Activated effector memory CD4-positive, alpha-beta T cell treated with Interleukin-2 at 50 U/mL for 16 hours (primary cell): Measurements from ENCODE around the gene NDUFB2.
"Not testable (repeated sequence)": the region's sequence is repeated elsewhere in the genome, so short reads cannot be mapped to it uniquely, and the experiment has no call there.

Source experiments
- DNase-seq: peaks from one replicate; pipeline ENCODE4 v3.0.0-alpha.2; 2020

Gene NDUFB2

GRCh38 chr7:140696680-140697446 lies at the start of gene NDUFB2:
Gene NDUFB2 (plus strand): TSS chr7:140696708. CDS start chr7:140696745, 37 bp downstream.
- DNase-seq: no peak

GRCh38 chr7:140646931-140647647 lies 49.4 kb upstream of the NDUFB2 start:
- peak; percentile 10 for DNase-seq

GRCh38 chr7:140649556-140650205 lies 46.8 kb upstream of the NDUFB2 start:
- no peak for DNase-seq

GRCh38 chr7:140650367-140650766 lies 46.1 kb upstream of the NDUFB2 start:
- no peak for DNase-seq

- DNase-seq: no peak
These were observed 43.0 kb upstream of the NDUFB2 start for GRCh38 chr7:140653319-140654108.

GRCh38 chr7:140654109-140654387 lies 42.5 kb upstream of the NDUFB2 start:
- DNase-seq: no peak

GRCh38 chr7:140654661-140655060 lies 41.8 kb upstream of the NDUFB2 start:
- DNase-seq: no peak

- DNase-seq: no peak
These were observed 40.7 kb upstream of the NDUFB2 start for GRCh38 chr7:140655511-140656408.

GRCh38 chr7:140656548-140657515 lies 39.7 kb upstream of the NDUFB2 start:
- no peak for DNase-seq

- no peak for DNase-seq
These were observed 38.6 kb upstream of the NDUFB2 start for GRCh38 chr7:140657891-140658290.

- DNase-seq: no peak
These were observed 36.7 kb upstream of the NDUFB2 start for GRCh38 chr7:140659856-140660255.

GRCh38 chr7:140661124-140661523 lies 35.4 kb upstream of the NDUFB2 start:
- DNase-seq: no peak

GRCh38 chr7:140662938-140663337 lies 33.6 kb upstream of the NDUFB2 start:
- not testable (repeated sequence) for DNase-seq

GRCh38 chr7:140667476-140667875 lies 29.0 kb upstream of the NDUFB2 start:
- no peak for DNase-seq

GRCh38 chr7:140668641-140669040 lies 27.9 kb upstream of the NDUFB2 start:
- DNase-seq: no peak

- DNase-seq: no peak
These were observed 27.2 kb upstream of the NDUFB2 start for GRCh38 chr7:140669352-140669751.

- DNase-seq: not testable (repeated sequence)
These were observed 26.6 kb upstream of the NDUFB2 start for GRCh38 chr7:140669862-140670261.

- DNase-seq: no peak
These were observed 26.1 kb upstream of the NDUFB2 start for GRCh38 chr7:140670343-140670935.

GRCh38 chr7:140671966-140672365 lies 24.5 kb upstream of the NDUFB2 start:
- DNase-seq: no peak

GRCh38 chr7:140672382-140673062 lies 24.0 kb upstream of the NDUFB2 start, which contains the start of gene ADCK2:
Gene ADCK2 (plus strand): TSS chr7:140672945. CDS start chr7:140673331, 386 bp downstream.
- DNase-seq: peak; percentile 59
